HepG2 (cell line): ENCODE results near the gene AANAT. TPM values are rescaled to one million over a fixed set of nuclear protein-coding genes. Genes with fewer than 3 reads are reported as not detected.

Experiments used
- ATAC-seq: fragments of 200-7000 bp; cut with Tn5 transposase; 3 replicates; pipeline ENCODE4 v1.9.1; 2020; ENCODE audit warnings: mild to moderate bottlenecking, moderate library complexity
- BruUV-seq: library from RNA; stranded (reverse); fragments of 400-500 nt; replicated peaks from 2 replicates; lab custom pipeline; 2021; lab: Mats Ljungman, UMichigan
- CTCF ChIA-PET: fragments of 300-600 bp; formaldehyde crosslinking; extraction: SDS; loops from one replicate; lab custom pipeline; 2021; ENCODE audit warnings: low total read pairs, inconsistent platforms, low intra/inter-chr PET ratio; lab: Yijun Ruan, JAX
- POLR2A ChIA-PET: fragments of 350-600 bp; sonication (Branson Sonifier 250); formaldehyde crosslinking; loops from one replicate; lab custom pipeline; 2020; ENCODE audit warnings: antibody characterized with exemption, inconsistent platforms; lab: Yijun Ruan, JAX
- DNase-seq: peaks from one replicate; pipeline ENCODE4 v3.0.0-alpha.2; 2015; ENCODE audit warnings: low spot score
- FAIRE-seq: peaks from 3 replicates; lab custom pipeline; 2011; peaks lifted over from hg19 to GRCh38; lab: Jason Lieb, UNC
- H2AFZ ChIP-seq: one replicate; pipeline ENCODE4 v1.6.1; 2011; ENCODE audit warnings: low read length, inconsistent platforms
- H3K27ac ChIP-seq: fragments of 300-600 bp; 3 replicates; pipeline ENCODE4 v1.8.0; 2011; ENCODE audit warnings: mixed run types, mild to moderate bottlenecking, mixed read lengths, low read length, inconsistent platforms; ENCODE audit not compliant: insufficient read depth; ENCODE audit errors: extremely low read length
- H3K27me3 ChIP-seq, 2 experiments: fragments of 200-600 bp in 1 of 2; 2 replicates in 1 of 2; 3 replicates in 1 of 2; pipeline versions ENCODE4 v1.6.0 to v1.8.0; 2011; ENCODE audit warnings: low read length in 2 of 2, mild to moderate bottlenecking in 2 of 2, moderate library complexity in 2 of 2, inconsistent platforms in 1 of 2; ENCODE audit not compliant: insufficient read depth in 2 of 2, control insufficient read depth in 1 of 2
- H3K36me3 ChIP-seq, 2 experiments: fragments of 200-600 bp in 1 of 2; replicated peaks in 1 of 2; 2 replicates in 1 of 2; 3 replicates in 1 of 2; pipeline versions ENCODE4 v1.5.1 to v1.8.0; 2011; ENCODE audit warnings: low read length in 2 of 2, inconsistent platforms in 1 of 2; ENCODE audit not compliant: insufficient read depth in 2 of 2, control insufficient read depth in 1 of 2
- H3K4me1 ChIP-seq: 2 replicates; pipeline ENCODE4 v1.5.1; 2012; ENCODE audit warnings: low read length, inconsistent platforms; ENCODE audit not compliant: insufficient read depth
- H3K4me2 ChIP-seq: 2 replicates; pipeline ENCODE4 v1.6.0; 2011; ENCODE audit warnings: low read depth, low read length, inconsistent platforms
- H3K4me3 ChIP-seq, 3 experiments: fragments of 200-600 bp in 1 of 3; sonication (generic), shearing (Covaris generic) in 1 of 3; replicated peaks in 1 of 3; 2 replicates each; pipeline ENCODE4 v1.5.1; 2011 to 2016; ENCODE audit warnings: low read length in 3 of 3, inconsistent platforms in 2 of 3, low read depth in 2 of 3, mild to moderate bottlenecking in 2 of 3, control low read depth in 1 of 3, mixed read lengths in 1 of 3; ENCODE audit not compliant: insufficient read depth in 1 of 3
- H3K79me2 ChIP-seq: one replicate; pipeline ENCODE4 v1.6.1; 2011; ENCODE audit warnings: low read length, inconsistent platforms; ENCODE audit not compliant: insufficient read depth
- H3K9ac ChIP-seq: 2 replicates; pipeline ENCODE4 v1.6.0; 2011; ENCODE audit warnings: mild to moderate bottlenecking, low read depth, low read length, inconsistent platforms; ENCODE audit not compliant: insufficient read depth
- H3K9me3 ChIP-seq: 2 replicates; pipeline ENCODE4 v1.5.1; 2012; ENCODE audit warnings: mild to moderate bottlenecking, low read length
- H4K20me1 ChIP-seq: 2 replicates; pipeline ENCODE4 v1.6.0; 2011; ENCODE audit warnings: inconsistent platforms, mild to moderate bottlenecking, low read length, moderate library complexity; ENCODE audit not compliant: insufficient read depth
- ARID2 ChIP-seq: sonication (generic); formaldehyde crosslinking; IDR thresholded peaks from 2 replicates; pipeline ENCODE4 v1.8.1; 2022; ENCODE audit warnings: mild to moderate bottlenecking, missing genetic modification reagents, borderline replicate concordance
- ATF7-NPFF ChIP-seq: sonication (generic); formaldehyde crosslinking; IDR thresholded peaks from 2 replicates; pipeline ENCODE4 v1.8.1; 2023; ENCODE audit warnings: mild to moderate bottlenecking, low read depth, missing genetic modification reagents, moderate library complexity
- BHLHE40 ChIP-seq: IDR thresholded peaks from 2 replicates; pipeline ENCODE4 v1.6.1; 2011; ENCODE audit warnings: low read length, improper control_type of control experiment
- CCAR2 ChIP-seq: fragments of 200-400 bp; formaldehyde crosslinking; optimal IDR thresholded peaks from 2 replicates; pipeline ENCODE3; 2018; ENCODE audit warnings: low read depth, mild to moderate bottlenecking, low read length, moderate library complexity
- HOMEZ ChIP-seq: IDR thresholded peaks from 2 replicates; pipeline ENCODE4 v1.6.1; 2016; ENCODE audit warnings: low read depth
- JUNB ChIP-seq: sonication (generic); formaldehyde crosslinking; IDR thresholded peaks from 2 replicates; pipeline ENCODE4 v1.8.0; 2022; ENCODE audit warnings: missing genetic modification reagents, mild to moderate bottlenecking, borderline replicate concordance
- NKX3-1 ChIP-seq: sonication (generic); formaldehyde crosslinking; IDR thresholded peaks from 2 replicates; pipeline ENCODE4 v1.5.0; 2020; ENCODE audit warnings: missing genetic modification reagents
- PLRG1 ChIP-seq: fragments of 450-650 bp; conservative IDR thresholded peaks from 2 replicates; pipeline ENCODE4 v1.6.1; 2016
- RARG ChIP-seq: sonication (generic); formaldehyde crosslinking; IDR thresholded peaks from 2 replicates; pipeline ENCODE4 v1.4.0; 2020; ENCODE audit warnings: low read depth, mild to moderate bottlenecking, missing genetic modification reagents
- SNAPC2 ChIP-seq: sonication (generic); formaldehyde crosslinking; IDR thresholded peaks from 2 replicates; pipeline ENCODE4 v1.8.1; 2022; ENCODE audit warnings: mild to moderate bottlenecking, missing genetic modification reagents
- ZNF280B ChIP-seq: sonication (generic); formaldehyde crosslinking; IDR thresholded peaks from 2 replicates; pipeline ENCODE4 v1.5.0; 2020; ENCODE audit warnings: missing genetic modification reagents, mild to moderate bottlenecking, borderline replicate concordance
- ZNF562 ChIP-seq: sonication (generic); formaldehyde crosslinking; IDR thresholded peaks from 2 replicates; pipeline ENCODE4 v1.8.0; 2022; ENCODE audit warnings: missing genetic modification reagents, borderline replicate concordance
- WGBS: methylation state at CpG from one replicate; pipeline ENCODE4 v1.1.6; 2017; ENCODE audit warnings: low lambda C conversion rate; 5-methylcytosine and 5-hydroxymethylcytosine counted together
- in situ Hi-C: cut with HindIII; loops from 2 replicates; pipeline ENCODE4 v1.10.0; 2017; ENCODE audit warnings: low pct_unique_long_range_greater_than_20kb; ENCODE audit not compliant: extremely low pct_ligation_motif_present
- intact Hi-C: fragments of 100-400 bp; cut with micrococcal nuclease; formaldehyde crosslinking; loops from one replicate; pipeline ENCODE4 v1.10.0; 2022; ENCODE audit not compliant: unreplicated experiment
- polyA plus RNA-seq, 8 experiments: library from polyadenylated mRNA; depleted of rRNA in 3 of 8; stranded (reverse) in 7 of 8; unstranded in 1 of 8; fragments of >200 nt; fragmentation: Illumina TruSeq in 4 of 8; extraction: Trizol in 4 of 8; gene quantifications; 2 replicates each; pipeline versions ENCODE4 v1.2.1 to v1.2.3, GENCODE V29; 2011 to 2016; ENCODE audit warnings: low read depth in 4 of 8, missing spikeins in 1 of 8, mixed read lengths in 1 of 8; ENCODE audit not compliant: insufficient read depth in 1 of 8
- total RNA-seq, 5 experiments: library from RNA; depleted of rRNA; stranded (reverse); fragments of >200 nt; fragmentation: Illumina TruSeq; extraction: Trizol; gene quantifications; 2 replicates each; pipeline ENCODE4 v1.2.3, GENCODE V29; 2016; ENCODE audit warnings: low read depth in 1 of 5

The AANAT gene
- total and polyA plus RNA-seq, 2 of the 13 experiments (the other 11 are each of a cell fraction or from before 2014, with no cell fraction given) = 0.07 TPM; not detected in 1

- H3K79me2 ChIP-seq = peaks cover 15% of the 10 kb centered on the region
- no peaks in the 10 kb centered on the region for H3K36me3 ChIP-seq
- ChIA-PET POLR2A (interaction anchor here (0.7 to 8.2 kb wide), 3 partner anchors 10 to 772 kb away, joined by 3 to 252 read pairs (median 4); no protein-coding TSS in a partner anchor), CTCF (interaction anchor here (2.1 to 4.5 kb wide), 2 partner anchors 38 to 44 kb away, joined by 9 to 86 read pairs; partner anchors contain the start of gene AANAT)
- H3K4me2 ChIP-seq = no peak overlapping the region
- DNase-seq (no peak), ATAC-seq (no peak)
- no peaks in the 10 kb centered on the region for H4K20me1 ChIP-seq
- in situ Hi-C loops = no loop called here
- no peak overlapping the region for H3K9ac ChIP-seq
- no peak overlapping the region for H3K4me3 ChIP-seq
- H3K9me3 ChIP-seq = no peaks in the 10 kb centered on the region
- intact Hi-C loops = no loop called here
- BruUV-seq = no TSS peak
- no peak for TF ChIP-seq BHLHE40
- TF ChIP-seq, all 625 proteins: peak for 0
- Histone ChIP-seq H2AFZ (no peak overlapping the region), H3K27me3 (peaks cover 0 to 12% of the 10 kb centered on the region in 2 experiments; a peak in 3 of 5 replicates), H3K4me1 (peaks cover 50% of the 10 kb centered on the region), H3K27ac (no peak overlapping the region)
- FAIRE-seq = no peak
- 34% methylated on average over 7 of the region's 7 CpGs for WGBS
These were observed 36.7 kb downstream of the AANAT start for GRCh38 chr17:76504117-76504516.

GRCh38 chr17:76506408-76507345 is 39.3 kb downstream of the AANAT start:
- DNase-seq (peak; percentile 69), FAIRE-seq (peak; percentile 52), ATAC-seq (peak; percentile 74)
- no peak overlapping the region for H3K27ac ChIP-seq
- ChIA-PET CTCF (interaction anchor here (1.2 to 4.5 kb wide), 7 partner anchors 32 to 98 kb away, joined by 4 to 86 read pairs (median 11); partner anchors contain the start of gene AANAT), POLR2A (interaction anchor here (0.8 to 1.6 kb wide), 6 partner anchors 9 to 48 kb away, joined by 3 to 4 read pairs (median 3); partner anchors contain the start of gene AANAT)
- H3K36me3 ChIP-seq = no peaks in the 10 kb centered on the region
- H3K4me2 ChIP-seq = peak overlapping the region; percentile 96
- peak overlapping the region; percentile 45; the same call in 1 of the 2 replicates for H3K9ac ChIP-seq
- BruUV-seq = no TSS peak
- in situ Hi-C loops = loop anchor here (5.0 kb wide), 2 partner anchors 39 to 99 kb away; partner anchors contain the start of gene AANAT
- H2AFZ ChIP-seq = peak overlapping the region; percentile 94
- H3K79me2 ChIP-seq = no peaks in the 10 kb centered on the region
- no peaks in the 10 kb centered on the region for H3K9me3 ChIP-seq
- peaks cover 0 to 16% of the 10 kb centered on the region in 2 experiments; a peak in 4 of 5 replicates for H3K27me3 ChIP-seq
- H3K4me1 ChIP-seq = peaks cover 56% of the 10 kb centered on the region
- intact Hi-C loops = loop anchor here (1.0 kb wide), 3 partner anchors 40 to 98 kb away; no protein-coding TSS in a partner anchor
- peak overlapping the region in 2 of 3 experiments; percentile 27 to 73; a peak in 4 of 6 replicates for H3K4me3 ChIP-seq
- no peaks in the 10 kb centered on the region for H4K20me1 ChIP-seq
- 9% methylated on average over 11 of the region's 24 CpGs for WGBS
- TF ChIP-seq SNAPC2 (CRISPR knock-in tag) (0 out of 2 replicates have a peak, but pooled peaks have one; percentile 45), ARID2 (peak; percentile 65; the same call in 1 of the 2 replicates), RARG (CRISPR knock-in tag) (no peak), ZNF562 (CRISPR knock-in tag) (no peak), JUNB (CRISPR knock-in tag) (no peak), ATF7-NPFF (CRISPR knock-in tag) (peak; percentile 47; the same call in 1 of the 2 replicates), NKX3-1 (CRISPR knock-in tag) (no peak), CCAR2 (no peak), HOMEZ (no peak; the same call in 1 of the 2 replicates), PLRG1 (no peak), ZNF280B (CRISPR knock-in tag) (peak; percentile 65; the same call in 1 of the 2 replicates)
